GM19238 (cell line): ENCODE results near the gene GALNT7.

Experiments used
- DNase-seq: peaks from one replicate; pipeline ENCODE4 v3.0.0; 2011; ENCODE audit warnings: low spot score; ENCODE audit not compliant: insufficient read length

Gene GALNT7

GRCh38 chr4:173261052-173261451, 92.4 kb downstream of the GALNT7 start:
- no peak for DNase-seq

DNA sequence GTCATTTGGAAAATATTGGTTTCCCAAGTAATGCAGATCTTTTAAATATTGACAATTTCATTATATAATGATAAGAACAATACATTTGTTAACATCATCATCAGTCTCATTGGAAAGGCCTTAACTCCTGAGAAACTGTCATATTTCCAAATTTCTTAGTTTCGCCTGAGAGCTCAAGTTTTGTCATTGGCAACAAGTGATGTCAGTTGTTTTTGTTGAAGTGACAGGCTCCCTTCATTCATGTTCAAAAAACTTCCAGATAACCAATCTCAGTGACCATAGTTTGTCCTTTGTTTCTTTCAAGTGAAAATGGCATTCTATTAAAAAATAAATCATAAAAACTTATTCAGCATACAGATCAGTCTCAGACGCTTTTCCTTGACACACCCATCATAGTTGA, 93.8 kb downstream of the GALNT7 start:
- DNase-seq = no peak

DNA sequence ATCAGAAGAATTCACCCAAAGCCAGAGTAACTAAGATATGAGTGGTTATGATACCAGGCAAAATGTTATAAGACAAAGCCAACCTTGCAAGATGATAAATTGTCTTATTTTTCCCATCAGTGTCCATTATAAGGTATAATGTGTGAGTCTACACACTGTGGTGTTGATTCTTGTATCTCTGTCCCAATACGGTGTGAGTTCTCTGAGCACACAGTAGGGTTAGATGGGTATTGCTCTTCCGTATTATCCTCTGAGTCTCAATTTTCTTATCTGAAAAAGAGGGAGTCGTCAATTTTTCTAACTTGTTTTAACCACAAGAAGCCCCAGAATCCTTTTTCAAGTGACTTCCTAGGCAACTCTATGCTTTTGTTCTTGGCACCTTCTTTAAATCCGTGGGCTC, 95.6 kb downstream of the GALNT7 start:
- no peak for DNase-seq

GRCh38 chr4:173264684-173265185, 96.1 kb downstream of the GALNT7 start:
- DNase-seq = no peak

GRCh38 chr4:173265751-173266150, 97.1 kb downstream of the GALNT7 start:
- DNase-seq = no peak

DNA sequence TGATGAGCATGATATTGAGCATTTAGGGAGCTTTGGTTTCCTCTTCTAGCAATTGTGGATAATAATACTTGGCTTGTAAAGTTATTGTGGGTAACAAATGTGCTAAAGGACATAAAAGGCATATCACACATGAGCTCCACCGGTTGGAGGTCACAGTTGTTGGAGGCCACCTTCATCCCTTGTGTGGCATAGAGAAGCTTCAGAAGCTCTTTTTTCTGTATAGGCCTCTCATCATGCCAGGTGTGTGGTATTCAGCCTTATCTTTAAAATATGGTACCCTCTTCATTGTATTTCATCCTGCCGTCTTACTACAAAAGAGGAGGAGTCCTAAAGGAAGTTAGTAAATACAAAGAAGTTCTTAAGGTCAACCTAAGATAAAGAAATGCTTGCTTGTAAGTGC, 99.1 kb downstream of the GALNT7 start:
- no peak for DNase-seq

GRCh38 chr4:173269280-173269679, 100.7 kb downstream of the GALNT7 start:
- no peak for DNase-seq

DNA sequence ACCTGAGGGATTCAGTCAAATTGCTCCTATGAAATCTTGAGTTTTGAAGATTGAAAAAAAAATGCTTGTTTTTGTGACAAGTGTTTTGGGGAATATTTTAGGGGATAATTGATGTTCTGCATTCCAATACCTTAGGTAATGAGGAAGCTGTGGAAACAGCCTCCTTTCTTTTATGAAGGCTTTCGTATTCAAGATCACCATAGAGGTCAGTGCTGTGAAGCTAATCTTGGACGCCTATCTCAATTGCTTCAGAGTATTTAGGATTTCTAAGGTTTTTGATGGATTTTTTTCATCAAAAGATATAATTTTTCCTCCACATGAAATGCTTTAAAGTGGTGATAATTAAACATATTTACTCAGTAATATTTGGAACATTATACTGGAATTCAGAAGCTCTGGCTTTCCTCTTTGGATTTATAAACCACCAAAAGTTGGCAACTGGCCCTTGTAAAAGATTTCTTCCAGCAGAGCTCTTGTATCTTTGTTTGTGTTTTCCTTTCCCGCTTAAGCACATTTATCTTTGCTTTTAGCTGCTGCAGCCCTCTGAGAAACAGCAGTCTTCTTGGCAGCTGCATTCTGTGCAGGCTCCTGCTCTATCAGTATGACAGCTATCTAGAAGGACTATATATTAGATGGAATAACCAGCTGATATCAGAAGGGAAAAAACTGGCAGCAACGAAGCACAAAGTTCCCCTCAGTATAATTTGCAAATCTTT, 101.9 kb downstream of the GALNT7 start:
- DNase-seq = no peak

DNA sequence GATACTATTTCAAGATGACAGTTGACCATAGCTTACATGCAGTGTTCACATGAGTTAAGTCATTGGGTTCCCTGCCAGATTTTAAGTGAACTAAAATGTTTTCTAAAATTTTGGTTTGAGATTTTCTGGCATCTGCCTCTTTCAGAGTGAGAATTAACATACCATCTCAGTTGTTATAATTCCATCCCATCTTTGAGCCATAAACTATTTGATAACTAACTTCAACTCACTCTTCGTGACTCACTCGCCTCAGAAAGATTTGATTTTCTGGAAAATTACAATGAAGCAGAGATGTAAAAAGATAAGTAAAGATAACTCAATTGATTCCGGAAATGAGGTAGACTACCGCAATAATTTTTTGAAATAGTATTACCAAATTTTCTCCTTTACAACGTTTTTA, 103.7 kb downstream of the GALNT7 start:
- DNase-seq = no peak

GRCh38 chr4:173272996-173273395, 104.4 kb downstream of the GALNT7 start:
- no peak for DNase-seq

DNA sequence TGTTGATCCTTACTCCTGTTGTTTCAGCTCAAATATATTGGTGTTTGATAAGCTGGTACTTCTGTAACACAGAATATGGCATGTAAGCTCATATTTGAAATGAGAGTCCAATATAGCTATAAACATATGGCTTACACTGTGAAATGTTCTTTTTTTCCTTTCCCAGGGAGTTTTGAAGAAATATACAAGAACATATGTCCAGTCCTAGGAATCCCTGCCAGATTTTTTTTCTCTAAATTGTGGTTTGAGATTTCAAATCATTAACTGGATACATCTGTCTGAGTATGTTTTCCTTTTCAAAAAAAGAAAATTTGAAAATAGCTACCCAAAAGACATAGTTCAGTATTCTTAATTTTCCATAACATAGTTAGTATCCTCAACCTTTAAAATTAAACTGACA, 105.3 kb downstream of the GALNT7 start:
- no peak for DNase-seq

GRCh38 chr4:173274744-173275143, 106.1 kb downstream of the GALNT7 start:
- no peak for DNase-seq

DNA sequence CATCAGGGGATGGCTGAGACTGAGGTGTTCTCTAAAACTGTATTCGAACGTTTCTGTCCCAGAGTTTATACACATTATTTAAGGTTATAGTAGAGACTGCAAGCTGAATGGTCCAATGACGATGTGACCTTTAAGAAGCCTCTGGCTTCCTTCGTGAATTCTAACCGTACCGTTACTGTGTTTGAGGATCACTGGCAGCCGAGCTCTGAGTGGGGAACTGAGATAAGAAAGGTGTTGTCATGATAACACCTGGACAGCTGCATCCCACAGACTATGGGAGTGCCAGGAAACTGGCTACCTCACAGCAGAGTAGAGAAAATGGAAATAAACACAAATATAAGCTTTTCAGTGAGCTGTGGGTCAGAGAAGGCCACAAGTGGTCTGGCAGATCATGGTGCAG, 106.5 kb downstream of the GALNT7 start:
- no peak for DNase-seq

DNA sequence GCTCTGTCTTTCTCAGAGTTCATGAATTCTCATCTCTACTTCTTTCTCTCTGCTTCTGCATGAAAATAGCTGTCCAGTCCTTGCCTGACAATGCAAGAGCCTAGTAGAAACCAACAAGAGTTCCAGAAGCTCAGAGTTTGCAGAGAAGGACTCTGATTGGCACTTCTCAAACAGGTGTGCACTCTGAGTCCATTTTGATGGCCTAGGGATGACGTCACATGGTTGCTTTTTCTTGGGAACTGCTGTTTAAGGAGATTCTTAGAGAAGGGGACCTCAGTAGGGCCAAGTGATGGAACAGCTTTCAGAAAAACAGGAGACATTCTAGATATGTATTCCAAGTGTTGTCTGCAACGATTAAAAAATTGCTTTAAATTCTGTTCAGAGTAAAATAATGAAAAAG, 108.7 kb downstream of the GALNT7 start:
- DNase-seq = no peak

DNA sequence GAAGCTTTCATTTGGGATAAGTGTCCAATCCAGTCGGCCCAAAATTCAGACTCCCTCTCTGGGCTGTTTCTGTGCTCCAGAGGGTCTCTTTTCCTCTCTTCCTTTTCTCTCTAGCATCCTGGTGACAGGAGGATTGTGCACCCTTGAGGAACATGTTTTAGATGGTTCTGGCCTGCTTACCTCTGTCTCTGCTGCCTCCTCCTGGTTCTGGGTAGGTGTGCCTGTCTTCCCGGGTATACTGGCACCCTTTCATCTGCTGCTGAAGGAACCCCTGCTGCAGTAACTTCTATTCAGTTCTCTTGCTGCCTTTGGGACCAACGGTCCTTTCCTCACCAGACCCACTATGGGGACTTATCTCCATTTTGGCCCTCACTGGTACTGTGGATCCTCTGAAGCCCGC, 112.4 kb downstream of the GALNT7 start:
- DNase-seq = no peak

GRCh38 chr4:173281406-173282255, 113.0 kb downstream of the GALNT7 start:
- DNase-seq = no peak

DNA sequence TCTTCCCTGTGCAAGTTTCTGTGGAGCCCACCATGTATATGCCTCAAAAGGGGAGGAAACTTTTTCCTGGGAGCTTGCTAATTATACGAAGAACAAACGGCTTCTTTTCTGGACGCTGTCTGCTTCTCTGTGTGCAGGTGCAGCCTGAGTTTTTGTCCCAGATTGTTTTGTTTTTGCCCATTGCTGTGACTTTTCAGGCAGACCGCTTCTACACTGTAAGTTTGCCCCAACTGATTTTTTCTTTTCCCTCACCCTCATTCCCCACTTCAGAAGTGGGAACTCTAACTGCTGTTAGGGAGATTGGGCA, 113.6 kb downstream of the GALNT7 start:
- no peak for DNase-seq

- DNase-seq = no peak
Observed at GRCh38 chr4:173282626-173283025, 114.0 kb downstream of the GALNT7 start.

DNA sequence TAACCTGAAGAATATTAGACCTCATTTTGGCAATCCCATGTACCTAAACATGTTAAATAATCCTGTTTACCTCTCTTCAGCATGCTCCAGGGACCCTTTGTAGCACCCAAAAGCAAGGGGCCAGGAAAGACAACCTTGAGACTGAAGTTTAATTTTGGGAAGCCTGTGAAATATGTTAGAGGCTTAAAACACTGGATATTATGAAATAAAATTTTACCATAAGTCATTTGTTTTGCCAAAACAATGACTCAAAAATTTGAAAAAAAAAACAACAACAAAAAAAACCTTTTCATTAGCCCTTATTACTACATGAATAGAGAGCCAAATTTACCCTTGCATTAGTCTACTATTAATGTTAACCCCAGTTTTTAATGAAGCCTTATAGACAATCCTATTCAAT, 115.9 kb downstream of the GALNT7 start:
- DNase-seq = no peak

DNA sequence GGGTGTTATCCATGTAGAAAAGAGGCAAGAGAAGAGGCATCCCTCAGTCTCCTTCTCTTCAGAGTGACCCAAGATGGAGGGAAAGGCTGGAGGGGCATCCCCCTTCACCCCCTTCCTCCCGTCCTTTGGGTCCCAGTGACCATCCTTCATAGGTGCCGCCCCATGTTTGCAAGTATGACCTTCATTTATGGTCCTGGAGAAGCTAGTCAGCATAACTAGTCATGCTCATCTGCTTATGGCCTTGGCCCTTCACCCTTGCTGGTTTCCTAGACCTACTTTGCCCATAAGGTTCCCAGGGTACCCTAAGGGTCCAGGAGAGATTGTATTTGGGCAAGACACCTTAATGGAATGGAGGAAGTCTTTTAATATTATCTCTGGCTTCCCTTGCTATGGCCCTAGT, 118.9 kb downstream of the GALNT7 start:
- DNase-seq = no peak

DNA sequence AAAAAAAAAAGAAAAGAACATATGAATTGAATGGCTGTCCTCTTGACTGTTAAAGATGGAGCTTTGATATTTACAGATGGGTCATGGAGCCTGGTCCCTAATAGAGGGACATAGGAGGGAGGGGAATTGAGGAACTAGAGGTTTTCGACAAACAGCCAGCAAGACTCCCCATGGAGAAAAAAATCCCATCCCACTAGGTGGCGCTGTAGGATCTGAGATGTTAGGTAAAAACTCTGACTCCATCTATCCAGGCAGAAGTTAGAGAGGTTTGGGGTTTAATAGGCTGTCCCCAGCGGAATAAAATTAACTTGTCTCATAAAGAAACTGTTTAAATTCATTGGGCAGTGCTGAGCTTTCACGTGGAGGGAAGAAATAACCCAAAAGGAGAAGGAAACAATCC, 119.7 kb downstream of the GALNT7 start:
- no peak for DNase-seq

DNA sequence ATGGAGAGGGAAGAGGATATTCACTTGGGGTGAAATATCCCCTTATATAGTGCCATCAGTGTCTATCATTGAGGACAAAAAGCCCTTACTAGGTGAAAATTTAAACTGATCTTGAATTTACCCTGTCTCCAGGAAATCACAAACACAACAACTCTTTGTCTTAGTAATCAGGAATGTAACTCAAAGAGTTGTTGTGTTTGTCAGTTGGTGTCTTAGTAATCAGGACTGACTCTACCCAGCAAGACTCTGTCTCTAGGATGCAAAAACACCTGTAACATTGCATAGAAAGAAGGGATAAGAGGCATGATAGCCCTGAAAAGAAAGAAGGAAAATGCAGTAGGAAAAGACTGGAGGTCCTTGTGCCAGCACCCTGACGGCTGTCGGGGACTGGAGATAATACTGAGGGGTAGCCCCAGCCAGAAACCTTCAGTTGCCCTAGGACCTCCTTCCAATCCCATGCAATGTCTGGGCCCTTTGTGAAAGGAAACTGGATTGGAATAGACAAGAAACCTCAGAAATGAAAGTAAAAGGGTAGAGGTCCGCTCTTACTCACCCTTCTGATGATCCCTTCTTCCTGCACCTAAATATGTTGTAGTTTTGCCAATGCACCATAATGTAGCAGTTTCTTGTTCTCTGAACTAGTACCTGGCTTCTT, 120.2 kb downstream of the GALNT7 start:
- DNase-seq = no peak
